Activated T-cell treated with anti-CD3 and anti-CD28 coated beads, Interleukin-2, amount 50 U/mL, for 24 hours (primary cell): ENCODE data around the gene TTC17.

Experiments used
- DNase-seq: peaks from one replicate; pipeline ENCODE4 v3.0.0-alpha.2; 2020
- H3K27ac Mint-ChIP-seq: 2 replicates; pipeline ENCODE4 v1.8.0; 2020; ENCODE audit warnings: mild to moderate bottlenecking, mixed read lengths
- H3K27me3 Mint-ChIP-seq: 2 replicates; pipeline ENCODE4 v1.8.0; 2020; ENCODE audit warnings: mixed read lengths
- H3K36me3 Mint-ChIP-seq: 2 replicates; pipeline ENCODE4 v1.8.0; 2020; ENCODE audit warnings: low read depth, mixed read lengths
- H3K4me1 Mint-ChIP-seq: 2 replicates; pipeline ENCODE4 v1.8.0; 2020; ENCODE audit warnings: low read depth, mixed read lengths
- H3K4me3 Mint-ChIP-seq: 2 replicates; pipeline ENCODE4 v1.8.0; 2020; ENCODE audit warnings: mild to moderate bottlenecking, moderate library complexity, mixed read lengths
- H3K9me3 Mint-ChIP-seq: 2 replicates; pipeline ENCODE4 v1.8.0; 2020; ENCODE audit warnings: mixed read lengths

Gene TTC17

DNA sequence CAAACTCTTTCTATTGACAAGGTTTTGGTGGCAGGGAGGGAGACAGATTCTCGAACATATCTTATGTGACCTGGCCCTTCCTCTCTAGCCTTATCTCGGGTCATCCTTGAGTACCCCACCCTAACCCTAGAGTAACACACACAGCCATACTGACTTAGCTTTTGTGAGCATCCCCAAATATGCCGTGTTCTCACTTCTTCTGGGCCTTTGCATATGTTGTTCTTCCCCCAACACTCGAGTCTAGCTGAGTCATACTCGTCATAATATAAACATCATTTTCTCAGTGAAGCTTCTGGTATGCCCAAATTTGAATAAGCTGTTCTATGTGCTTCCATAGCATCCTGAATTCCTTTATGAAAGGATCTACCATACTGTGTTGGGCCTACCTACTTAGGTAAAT is 8.0 kb downstream of the TTC17 start:
- no peak overlapping the region for H3K4me3 Mint-ChIP-seq
- H3K9me3 Mint-ChIP-seq: no peaks in the 10 kb centered on the region
- no peak overlapping the region for H3K27ac Mint-ChIP-seq
- no peak for DNase-seq
- no peaks in the 10 kb centered on the region for H3K27me3 Mint-ChIP-seq
- peaks cover 66% of the 10 kb centered on the region for H3K4me1 Mint-ChIP-seq
- H3K36me3 Mint-ChIP-seq: peaks cover 84% of the 10 kb centered on the region

- Mint-ChIP-seq H3K4me3 (no peak overlapping the region), H3K9me3 (no peaks in the 10 kb centered on the region), H3K27ac (peak overlapping the region; percentile 19), H3K27me3 (no peaks in the 10 kb centered on the region), H3K4me1 (peaks cover 60% of the 10 kb centered on the region), H3K36me3 (peaks cover 81% of the 10 kb centered on the region)
- no peak for DNase-seq
Observed at GRCh38 chr11:43367382-43368178, 8.9 kb downstream of the TTC17 start.

- Mint-ChIP-seq H3K4me1 (peaks cover 30% of the 10 kb centered on the region), H3K4me3 (no peak overlapping the region), H3K27ac (no peak overlapping the region), H3K27me3 (no peaks in the 10 kb centered on the region), H3K36me3 (peaks cover 70% of the 10 kb centered on the region), H3K9me3 (no peaks in the 10 kb centered on the region)
- no peak for DNase-seq
Observed at GRCh38 chr11:43376065-43376464, 17.3 kb downstream of the TTC17 start.

DNA sequence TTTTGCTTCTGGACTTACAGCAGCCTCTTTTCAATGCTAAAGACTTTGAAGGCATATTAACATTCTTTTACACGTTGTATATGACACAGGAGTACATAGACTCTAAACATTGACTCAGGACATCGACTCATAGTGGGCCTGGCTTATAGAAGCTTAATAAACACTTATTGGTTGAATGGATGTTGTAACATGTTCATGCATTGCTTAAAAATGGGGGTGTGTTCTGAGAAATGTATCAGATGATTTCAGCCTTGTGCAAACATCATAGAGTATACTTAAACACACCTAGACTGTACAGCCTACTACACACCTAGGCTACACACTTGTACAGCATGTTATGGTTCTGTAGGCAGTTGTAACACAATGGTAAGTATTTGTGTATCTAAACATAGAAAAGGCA is 17.9 kb downstream of the TTC17 start:
- Mint-ChIP-seq H3K4me1 (peaks cover 30% of the 10 kb centered on the region), H3K27me3 (no peaks in the 10 kb centered on the region), H3K27ac (no peak overlapping the region), H3K4me3 (no peak overlapping the region), H3K9me3 (no peaks in the 10 kb centered on the region), H3K36me3 (peaks cover 69% of the 10 kb centered on the region)
- DNase-seq: no peak

DNA sequence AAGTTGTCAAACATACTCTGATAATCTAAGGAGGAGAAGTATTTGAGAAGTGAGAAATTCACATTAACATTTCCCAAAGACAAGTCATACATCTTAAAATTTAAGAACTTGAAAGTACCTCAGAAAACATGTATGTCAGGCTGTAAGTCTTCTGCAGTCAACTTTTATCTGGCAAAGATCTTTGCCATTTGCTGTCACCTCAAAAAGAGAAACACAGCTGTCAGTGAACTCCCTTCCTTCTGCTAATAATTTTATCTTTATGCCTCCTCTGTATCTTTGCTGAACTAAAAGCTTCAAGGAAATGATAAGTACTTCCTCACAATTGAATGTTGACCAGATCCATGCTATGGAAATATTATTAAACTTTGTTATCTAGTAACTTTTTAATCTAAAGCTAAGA is 18.7 kb downstream of the TTC17 start:
- Mint-ChIP-seq H3K4me1 (peaks cover 30% of the 10 kb centered on the region), H3K27me3 (no peaks in the 10 kb centered on the region), H3K27ac (no peak overlapping the region), H3K4me3 (no peak overlapping the region), H3K9me3 (no peaks in the 10 kb centered on the region), H3K36me3 (peaks cover 71% of the 10 kb centered on the region)
- no peak for DNase-seq

- H3K36me3 Mint-ChIP-seq: peaks cover 70% of the 10 kb centered on the region
- H3K4me3 Mint-ChIP-seq: no peak overlapping the region
- H3K27ac Mint-ChIP-seq: no peak overlapping the region
- H3K27me3 Mint-ChIP-seq: no peaks in the 10 kb centered on the region
- peaks cover 26% of the 10 kb centered on the region for H3K4me1 Mint-ChIP-seq
- DNase-seq: no peak
- no peaks in the 10 kb centered on the region for H3K9me3 Mint-ChIP-seq
Observed at GRCh38 chr11:43378897-43379296, 20.2 kb downstream of the TTC17 start.

GRCh38 chr11:43381802-43382201 is 23.1 kb downstream of the TTC17 start:
- Mint-ChIP-seq H3K36me3 (peaks cover 70% of the 10 kb centered on the region), H3K9me3 (no peaks in the 10 kb centered on the region), H3K27me3 (no peaks in the 10 kb centered on the region), H3K4me1 (peaks cover 10% of the 10 kb centered on the region), H3K27ac (no peak overlapping the region), H3K4me3 (no peak overlapping the region)
- DNase-seq: no peak

DNA sequence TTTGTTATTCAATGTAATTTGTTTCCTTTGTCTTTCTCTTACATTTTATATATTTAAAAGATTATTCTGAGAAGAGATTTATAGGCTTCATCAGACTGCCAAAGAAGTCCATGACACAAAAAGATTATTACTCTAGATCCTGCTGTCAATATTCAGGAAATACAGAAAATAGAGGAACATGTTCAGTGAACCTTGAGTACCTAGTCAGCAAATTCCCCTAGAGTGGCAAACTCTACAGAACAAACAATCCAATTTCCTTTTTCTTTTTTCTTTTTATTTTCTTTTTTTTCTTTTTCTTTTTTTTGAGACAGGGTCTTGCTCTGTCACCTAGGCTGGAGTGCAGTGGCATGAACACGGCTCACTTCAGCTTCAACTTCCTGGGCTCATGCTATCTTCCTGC is 23.9 kb downstream of the TTC17 start:
- Mint-ChIP-seq H3K4me1 (peaks cover 6% of the 10 kb centered on the region), H3K27ac (no peak overlapping the region), H3K9me3 (no peaks in the 10 kb centered on the region), H3K27me3 (no peaks in the 10 kb centered on the region), H3K4me3 (no peak overlapping the region), H3K36me3 (peaks cover 71% of the 10 kb centered on the region)
- no peak for DNase-seq

DNA sequence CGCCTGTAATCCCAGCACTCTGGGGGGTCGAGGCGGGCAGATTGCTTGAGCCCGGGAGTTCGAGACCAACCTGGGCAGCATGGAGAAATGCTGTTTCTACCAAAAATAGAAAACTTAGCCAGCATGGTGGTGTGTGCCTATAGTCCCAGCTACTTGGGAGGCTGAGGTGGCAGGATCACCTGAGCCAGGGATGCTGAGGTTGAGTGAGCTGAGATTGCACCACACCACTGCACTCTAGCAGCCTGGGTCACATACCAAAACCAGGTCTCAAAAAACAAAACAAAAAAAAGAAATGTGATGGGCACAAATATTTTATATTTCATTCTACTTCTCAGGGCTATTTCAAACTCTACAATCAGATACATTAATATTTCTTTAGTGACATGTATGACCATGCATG is 25.7 kb downstream of the TTC17 start:
- no peak for DNase-seq
- Mint-ChIP-seq H3K4me3 (no peak overlapping the region), H3K4me1 (no peaks in the 10 kb centered on the region), H3K27ac (no peak overlapping the region), H3K9me3 (no peaks in the 10 kb centered on the region), H3K36me3 (peaks cover 69% of the 10 kb centered on the region), H3K27me3 (no peaks in the 10 kb centered on the region)

DNA sequence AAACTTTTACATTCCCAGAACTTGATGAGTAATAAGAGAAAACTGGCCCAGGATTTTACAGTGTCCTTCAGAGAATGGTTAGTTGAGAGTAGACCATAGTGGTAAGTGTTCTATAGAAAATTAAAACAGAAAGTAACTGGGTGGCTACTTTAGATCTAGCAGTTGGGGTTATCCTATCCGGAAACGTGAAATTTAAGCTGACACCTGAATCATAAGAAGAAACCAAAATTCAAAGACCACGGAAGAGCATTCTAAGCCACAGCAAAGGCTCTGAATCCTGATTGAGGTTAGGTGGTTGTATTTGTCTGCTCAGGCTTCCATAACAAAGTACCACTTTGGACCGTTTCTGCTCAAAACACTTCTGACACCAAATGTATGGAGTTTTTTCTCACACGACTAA is 34.0 kb downstream of the TTC17 start:
- Mint-ChIP-seq H3K4me1 (peaks cover 41% of the 10 kb centered on the region), H3K9me3 (no peaks in the 10 kb centered on the region), H3K36me3 (peaks cover 84% of the 10 kb centered on the region), H3K27me3 (no peaks in the 10 kb centered on the region), H3K27ac (peak overlapping the region; percentile 57), H3K4me3 (peak overlapping the region; percentile 4)
- DNase-seq: no peak

DNA sequence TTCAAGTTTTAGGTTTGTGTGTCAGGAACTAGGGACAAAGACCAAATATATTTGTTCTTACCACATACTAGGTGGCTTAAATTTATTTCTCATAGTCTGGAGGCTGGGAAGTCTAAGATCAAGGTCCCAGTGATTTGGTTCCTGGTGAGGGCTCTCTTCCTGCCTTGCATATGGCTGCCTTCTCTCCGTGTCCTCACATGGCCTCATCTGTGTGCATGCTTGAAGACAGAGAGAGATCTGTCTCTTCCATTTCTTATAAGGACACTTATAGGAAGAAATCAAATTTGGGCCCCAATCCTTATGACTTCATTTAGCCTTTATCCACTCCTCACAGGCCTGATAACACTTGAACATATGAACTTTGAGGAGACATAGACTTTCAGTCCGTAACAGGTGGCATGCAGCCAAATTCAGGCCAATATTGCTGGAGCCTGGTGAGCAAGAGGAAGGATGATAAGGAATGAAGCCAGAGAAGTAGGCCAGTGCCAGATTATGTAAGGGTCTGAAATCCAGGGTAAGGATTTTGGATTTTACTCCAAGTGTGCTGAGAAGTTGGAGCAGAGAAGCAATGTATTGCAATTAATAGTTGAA is 35.1 kb downstream of the TTC17 start:
- H3K9me3 Mint-ChIP-seq: no peaks in the 10 kb centered on the region
- no peak for DNase-seq
- no peak overlapping the region for H3K4me3 Mint-ChIP-seq
- peak overlapping the region; percentile 12 for H3K27ac Mint-ChIP-seq
- peaks cover 52% of the 10 kb centered on the region for H3K4me1 Mint-ChIP-seq
- H3K27me3 Mint-ChIP-seq: no peaks in the 10 kb centered on the region
- peaks cover 90% of the 10 kb centered on the region for H3K36me3 Mint-ChIP-seq

- H3K27ac Mint-ChIP-seq: peak overlapping the region; percentile 89
- peaks cover 94% of the 10 kb centered on the region for H3K36me3 Mint-ChIP-seq
- peaks cover 69% of the 10 kb centered on the region for H3K4me1 Mint-ChIP-seq
- no peaks in the 10 kb centered on the region for H3K9me3 Mint-ChIP-seq
- peak overlapping the region; percentile 20 for H3K4me3 Mint-ChIP-seq
- no peak for DNase-seq
- H3K27me3 Mint-ChIP-seq: no peaks in the 10 kb centered on the region
Observed at GRCh38 chr11:43396617-43397016, 37.9 kb downstream of the TTC17 start.

GRCh38 chr11:43397251-43397650 is 38.5 kb downstream of the TTC17 start:
- Mint-ChIP-seq H3K36me3 (peaks cover 92% of the 10 kb centered on the region), H3K27ac (peak overlapping the region; percentile 89), H3K27me3 (no peaks in the 10 kb centered on the region), H3K4me3 (no peak overlapping the region), H3K4me1 (peaks cover 65% of the 10 kb centered on the region), H3K9me3 (no peaks in the 10 kb centered on the region)
- DNase-seq: no peak

GRCh38 chr11:43399983-43400630 is 41.4 kb downstream of the TTC17 start:
- H3K9me3 Mint-ChIP-seq: no peaks in the 10 kb centered on the region
- peak overlapping the region; percentile 81 for H3K27ac Mint-ChIP-seq
- peaks cover 70% of the 10 kb centered on the region for H3K4me1 Mint-ChIP-seq
- H3K36me3 Mint-ChIP-seq: peaks cover 93% of the 10 kb centered on the region
- no peak for DNase-seq
- no peaks in the 10 kb centered on the region for H3K27me3 Mint-ChIP-seq
- H3K4me3 Mint-ChIP-seq: no peak overlapping the region

DNA sequence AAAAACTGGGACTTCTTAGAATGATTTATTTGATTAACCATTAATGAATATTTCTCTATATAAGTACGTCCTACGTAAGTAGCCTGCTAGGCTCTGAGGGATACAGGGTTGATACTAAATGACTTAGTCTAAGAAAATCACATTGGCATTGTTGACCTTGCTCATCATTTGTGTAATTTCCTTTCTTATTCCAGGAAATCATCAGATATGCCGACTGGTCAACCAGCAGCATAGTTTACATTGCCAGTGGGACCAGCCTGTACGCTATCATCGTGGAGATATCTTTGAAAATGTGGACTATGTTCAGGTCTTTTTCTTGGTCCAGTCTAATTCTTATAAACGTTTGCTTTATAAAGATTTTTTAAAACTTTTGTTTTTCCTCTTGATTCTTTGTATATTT is 42.5 kb downstream of the TTC17 start:
- H3K27ac Mint-ChIP-seq: no peak overlapping the region
- DNase-seq: no peak
- peaks cover 64% of the 10 kb centered on the region for H3K4me1 Mint-ChIP-seq
- no peaks in the 10 kb centered on the region for H3K27me3 Mint-ChIP-seq
- no peak overlapping the region for H3K4me3 Mint-ChIP-seq
- H3K9me3 Mint-ChIP-seq: no peaks in the 10 kb centered on the region
- peaks cover 95% of the 10 kb centered on the region for H3K36me3 Mint-ChIP-seq
